Activated naive CD4-positive, alpha-beta T cell treated with Interleukin-2 at 50 U/mL for 16 hours (primary cell): ENCODE data around the gene ARMC5.
"Not testable (repeated sequence)": the region's sequence is repeated elsewhere in the genome, so short reads cannot be mapped to it uniquely, and the experiment has no call there.

Source experiments
- DNase-seq: peaks from one replicate; pipeline ENCODE4 v3.0.0-alpha.2; 2020

ARMC5 gene

DNA sequence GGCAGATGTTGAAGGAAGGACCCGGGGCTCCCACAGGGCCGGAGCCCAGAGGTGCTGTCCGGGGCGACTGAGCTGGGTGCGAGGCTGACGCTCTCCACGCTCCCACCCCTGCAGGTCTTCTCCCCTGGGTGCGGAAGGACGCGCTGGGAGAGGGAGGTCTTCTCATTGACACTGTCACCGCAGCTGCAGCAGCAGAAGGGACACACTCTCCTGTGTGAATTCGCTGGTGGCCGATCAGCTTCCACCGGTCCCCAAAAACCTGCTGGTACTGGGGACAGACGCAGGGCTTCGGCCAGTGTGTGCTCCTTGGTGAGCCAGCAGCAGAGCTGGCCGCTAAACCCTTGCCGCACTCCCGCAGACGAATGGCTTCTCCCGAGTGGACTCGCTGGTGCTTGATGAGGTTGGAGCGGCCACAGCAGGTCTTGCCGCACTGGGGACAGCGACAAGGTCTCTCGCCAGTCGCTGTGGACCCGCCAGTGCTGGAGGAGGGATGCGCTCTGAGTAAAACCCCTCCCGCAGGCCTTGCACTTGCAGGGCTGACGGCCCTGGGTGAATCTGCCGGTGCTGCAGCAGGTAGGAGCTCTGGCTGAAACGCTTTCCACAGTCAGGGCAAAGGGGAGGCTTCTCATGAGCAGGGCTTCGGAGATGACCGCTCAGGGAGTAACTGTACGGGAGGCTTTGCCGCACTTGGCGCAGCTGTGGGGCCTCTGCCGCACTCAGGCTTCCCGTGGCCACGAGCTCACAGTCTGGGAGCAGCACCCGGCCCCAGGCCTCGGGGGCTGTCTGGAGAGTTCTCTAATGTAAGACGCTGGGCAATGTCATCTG, 22.9 kb upstream of the ARMC5 start:
- DNase-seq = no peak

DNA sequence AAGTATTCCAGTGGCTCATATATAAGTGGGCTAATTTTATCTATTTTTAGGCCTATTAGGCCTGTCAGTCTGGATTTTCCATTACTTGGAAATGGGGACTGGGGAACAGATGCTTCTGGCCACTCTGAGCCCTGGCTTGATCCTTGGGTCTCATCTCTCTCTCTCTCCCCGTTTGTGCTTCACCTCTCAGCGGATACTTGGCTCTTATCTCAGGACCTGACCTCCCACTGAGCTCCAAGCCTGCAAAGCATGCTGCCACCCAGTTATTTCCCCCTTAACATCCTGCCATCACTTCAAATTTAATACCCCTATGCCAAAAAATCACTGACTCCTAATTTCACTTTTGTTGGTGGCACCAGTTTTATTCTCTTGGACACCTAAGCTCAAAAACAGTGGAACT, 20.9 kb upstream of the ARMC5 start:
- DNase-seq = no peak

DNA sequence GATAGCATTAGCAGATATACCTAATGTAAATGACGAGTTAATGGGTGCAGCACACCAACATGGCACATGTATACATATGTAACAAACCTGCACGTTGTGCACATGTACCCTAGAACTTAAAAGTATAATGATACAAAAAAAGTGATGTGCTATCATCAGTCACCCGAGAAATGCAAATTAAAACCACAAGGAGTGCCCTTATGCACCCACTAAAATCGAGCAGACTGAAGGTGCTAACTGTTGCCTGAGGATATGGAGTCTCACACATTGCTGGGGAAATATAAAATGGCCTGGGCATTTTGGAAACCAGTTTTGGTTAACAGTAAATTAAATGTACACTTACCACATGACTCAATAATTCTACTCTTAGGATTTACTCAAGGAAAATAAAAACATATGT, 20.3 kb upstream of the ARMC5 start:
- DNase-seq = not testable (repeated sequence)

DNA sequence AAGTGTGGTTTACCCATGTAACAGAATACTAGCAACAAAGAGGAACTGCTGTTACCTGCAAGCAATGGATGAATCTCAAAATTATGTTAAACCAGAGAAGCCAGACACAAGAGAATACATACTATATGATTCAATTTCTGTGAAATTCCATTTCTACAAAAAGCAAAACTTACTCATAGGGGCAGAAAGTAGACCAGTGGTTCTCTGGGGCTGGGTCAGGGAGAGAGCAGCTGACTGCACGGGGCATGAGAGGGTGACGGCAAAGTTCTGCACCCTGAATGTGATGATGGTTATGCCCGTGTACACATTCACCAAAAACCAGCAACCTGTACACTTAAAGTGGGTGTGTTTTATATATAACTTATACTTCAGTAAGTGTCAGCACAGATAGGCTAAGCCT, 19.8 kb upstream of the ARMC5 start:
- DNase-seq = no peak

DNA sequence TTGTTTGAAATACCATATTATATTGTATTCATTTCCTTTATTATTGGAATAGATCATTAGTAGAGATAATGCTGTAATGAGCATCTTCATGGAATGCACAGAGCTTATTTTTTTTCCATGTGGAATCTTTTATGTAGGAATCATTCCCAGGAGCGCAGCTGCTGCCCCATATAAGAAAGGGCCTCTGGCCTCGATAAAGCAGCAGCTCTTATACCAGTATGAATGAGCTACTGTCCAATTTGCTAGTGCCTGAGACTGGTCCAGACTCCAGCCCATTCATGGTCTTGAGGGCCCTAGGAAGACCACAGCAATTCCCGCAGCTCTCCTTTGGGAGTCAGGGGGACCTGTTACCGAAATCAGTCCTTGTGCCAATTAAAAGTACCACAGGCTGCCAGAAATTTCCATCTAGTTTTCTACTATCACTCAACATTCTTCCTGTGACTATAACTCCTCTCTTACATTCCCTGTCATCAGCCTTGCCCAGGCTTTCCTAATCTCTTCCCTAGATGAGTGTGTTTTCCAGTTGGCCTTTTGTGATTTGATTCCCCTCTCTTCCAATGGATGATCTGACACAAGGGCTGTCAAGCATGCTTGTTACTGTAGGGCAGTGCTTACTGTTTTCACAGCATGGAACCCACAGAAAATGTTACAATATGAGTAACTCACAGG, 18.7 kb upstream of the ARMC5 start:
- DNase-seq = no peak

DNA sequence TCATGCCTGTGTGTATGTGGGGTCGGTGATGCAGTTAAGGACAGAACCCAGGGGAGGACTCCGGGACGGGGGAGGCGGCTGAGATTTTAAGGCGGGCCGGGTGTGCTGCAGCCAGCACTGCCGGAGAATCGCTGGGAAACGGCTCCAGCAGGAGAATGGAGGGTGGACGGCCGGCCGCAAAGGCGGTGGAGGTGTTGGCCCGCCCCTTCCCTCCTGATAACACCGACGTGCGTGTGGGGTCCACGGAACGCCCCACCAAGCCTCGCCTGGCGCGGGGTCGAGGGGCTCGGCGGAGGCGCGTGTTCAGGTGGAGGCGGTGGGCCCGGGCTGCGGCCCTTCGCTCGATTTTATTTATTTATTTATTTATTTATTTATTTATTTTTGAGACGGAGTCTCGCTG, 17.3 kb upstream of the ARMC5 start:
- no peak for DNase-seq

DNA sequence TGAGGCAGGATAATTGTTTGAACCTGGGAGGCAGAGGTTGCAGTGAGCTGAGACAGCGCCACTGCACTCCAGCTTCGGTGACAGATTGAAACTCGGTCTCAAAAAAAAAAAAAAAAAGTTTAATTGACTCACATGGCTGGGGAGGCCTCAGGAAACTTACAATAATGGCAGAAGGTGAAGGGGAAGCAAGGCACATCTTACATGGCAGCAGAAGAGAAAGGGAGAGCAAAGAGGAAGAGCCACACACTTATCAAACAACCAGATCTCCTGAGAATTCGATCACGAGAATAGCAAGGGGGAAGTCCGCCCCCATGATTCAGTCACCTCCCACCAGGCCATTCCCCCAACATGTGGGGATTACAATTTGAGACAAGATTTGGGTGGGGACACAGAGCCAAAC, 13.4 kb upstream of the ARMC5 start:
- not testable (repeated sequence) for DNase-seq

DNA sequence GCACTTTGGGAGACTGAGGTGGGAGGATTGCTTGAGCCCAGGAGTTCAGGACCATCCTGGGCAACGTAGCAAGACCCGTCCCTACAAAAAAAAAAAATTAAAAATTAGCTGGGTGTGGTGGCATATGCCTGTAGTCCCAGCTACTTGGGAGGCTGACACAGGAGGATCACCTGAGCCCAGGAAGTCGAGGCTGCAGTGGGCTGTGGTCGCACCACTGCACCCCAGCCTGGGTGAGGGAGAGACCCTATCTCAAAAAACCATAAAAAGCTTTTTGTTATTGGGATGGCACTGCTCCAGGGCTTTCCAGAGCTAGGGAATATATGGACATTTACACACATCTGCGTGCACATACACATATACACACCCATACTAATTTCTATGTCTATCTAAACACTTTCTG, 8.1 kb upstream of the ARMC5 start:
- DNase-seq = no peak

DNA sequence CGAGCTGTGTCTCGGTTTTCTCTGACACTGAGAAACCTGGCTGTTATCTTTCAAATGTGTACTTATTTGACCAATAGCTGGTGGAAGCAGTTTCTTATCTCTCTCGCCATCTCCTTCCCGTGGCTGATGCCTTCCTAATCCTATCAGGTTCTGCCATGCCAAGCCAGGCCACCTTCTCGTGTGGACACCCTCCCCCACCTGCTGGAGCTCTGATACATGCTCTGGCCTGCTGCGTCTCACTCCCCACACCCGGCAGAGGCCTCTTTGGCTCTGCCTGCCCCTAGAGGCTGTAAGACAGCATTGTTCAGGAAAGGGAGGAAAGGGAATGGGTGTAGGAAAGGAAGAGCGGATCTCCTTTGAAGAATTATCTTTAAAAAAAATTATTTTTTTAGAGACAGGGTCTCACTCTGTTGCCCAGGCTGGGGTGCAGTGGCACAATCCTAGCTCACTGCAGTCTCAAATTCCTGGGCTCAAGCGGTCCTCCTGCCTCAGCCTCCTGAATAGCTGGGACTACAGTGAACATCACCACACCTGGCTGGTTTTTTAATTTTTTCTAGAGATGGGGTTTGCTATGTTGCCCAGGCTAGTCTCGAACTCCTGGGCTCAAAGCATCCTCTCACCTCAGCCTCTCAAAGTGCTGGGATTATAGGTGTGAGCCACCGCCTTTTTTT, 7.5 kb upstream of the ARMC5 start:
- no peak for DNase-seq

DNA sequence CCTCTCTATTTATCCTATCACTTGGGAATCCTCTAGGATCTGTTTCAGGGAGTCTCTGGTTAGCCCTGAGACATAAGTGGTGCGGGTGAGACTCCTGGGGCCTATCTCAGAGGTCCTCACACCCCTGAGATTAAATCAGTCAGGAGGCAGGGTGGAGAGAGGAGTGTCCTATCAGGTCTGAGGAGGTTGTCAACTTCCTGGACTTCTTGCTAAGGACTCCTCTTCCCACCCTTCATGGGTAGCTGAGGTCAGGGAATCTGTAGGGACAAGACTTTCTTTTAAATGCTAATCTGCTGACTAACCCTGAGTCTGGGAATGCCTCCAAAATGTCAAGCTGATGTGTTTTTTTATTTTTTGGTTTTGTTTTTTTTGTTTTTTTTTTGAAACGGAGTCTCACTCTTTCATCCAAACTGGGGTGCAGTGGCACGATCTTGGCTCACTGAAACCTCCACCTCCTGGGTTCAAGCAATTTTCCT, 6.6 kb upstream of the ARMC5 start:
- DNase-seq = no peak

DNA sequence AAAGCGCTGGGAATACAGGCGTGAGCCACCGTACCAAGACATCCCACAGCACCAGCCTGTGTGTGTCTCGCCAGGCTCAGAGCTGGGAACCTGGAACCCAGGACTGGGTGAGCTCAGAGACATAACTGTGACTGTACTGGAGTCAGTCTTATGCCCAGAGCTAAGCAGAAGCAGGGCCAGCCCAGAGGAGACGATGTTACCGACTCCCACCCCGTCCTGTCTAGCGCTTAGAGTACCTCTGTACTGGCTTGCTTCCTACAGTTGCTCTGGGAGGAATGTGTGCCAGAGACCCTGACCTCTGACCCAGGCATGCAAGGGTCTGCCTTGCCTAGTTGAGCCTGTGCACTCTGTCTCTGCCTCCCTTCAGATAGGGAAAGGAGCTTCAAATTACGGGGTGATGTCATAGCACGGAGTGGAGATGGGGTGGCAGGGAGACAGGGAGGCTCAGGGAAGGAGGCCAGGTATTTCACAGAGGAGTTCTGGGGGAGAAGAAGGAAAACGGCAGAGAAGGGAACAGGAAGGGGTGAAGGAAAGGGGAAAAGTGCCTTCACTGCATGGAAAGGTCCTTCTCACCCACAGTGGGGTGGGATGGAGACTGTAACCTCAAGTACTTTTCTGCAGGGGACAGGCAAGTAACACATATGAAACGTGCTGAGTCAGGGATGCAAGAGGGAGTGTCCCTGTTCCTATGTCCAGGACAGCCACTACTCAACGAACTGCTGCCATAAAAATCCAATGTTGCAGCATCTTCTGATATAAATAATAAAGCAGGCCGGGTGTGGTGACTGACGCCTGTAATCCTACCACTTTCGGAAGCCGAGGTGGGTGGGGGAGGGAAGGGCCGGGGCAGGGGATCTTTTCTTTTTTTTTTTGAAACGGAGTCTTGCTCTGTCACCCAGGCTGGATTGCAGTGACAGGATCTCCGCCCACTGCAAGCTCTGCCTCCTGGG, 5.8 kb upstream of the ARMC5 start:
- DNase-seq = no peak

DNA sequence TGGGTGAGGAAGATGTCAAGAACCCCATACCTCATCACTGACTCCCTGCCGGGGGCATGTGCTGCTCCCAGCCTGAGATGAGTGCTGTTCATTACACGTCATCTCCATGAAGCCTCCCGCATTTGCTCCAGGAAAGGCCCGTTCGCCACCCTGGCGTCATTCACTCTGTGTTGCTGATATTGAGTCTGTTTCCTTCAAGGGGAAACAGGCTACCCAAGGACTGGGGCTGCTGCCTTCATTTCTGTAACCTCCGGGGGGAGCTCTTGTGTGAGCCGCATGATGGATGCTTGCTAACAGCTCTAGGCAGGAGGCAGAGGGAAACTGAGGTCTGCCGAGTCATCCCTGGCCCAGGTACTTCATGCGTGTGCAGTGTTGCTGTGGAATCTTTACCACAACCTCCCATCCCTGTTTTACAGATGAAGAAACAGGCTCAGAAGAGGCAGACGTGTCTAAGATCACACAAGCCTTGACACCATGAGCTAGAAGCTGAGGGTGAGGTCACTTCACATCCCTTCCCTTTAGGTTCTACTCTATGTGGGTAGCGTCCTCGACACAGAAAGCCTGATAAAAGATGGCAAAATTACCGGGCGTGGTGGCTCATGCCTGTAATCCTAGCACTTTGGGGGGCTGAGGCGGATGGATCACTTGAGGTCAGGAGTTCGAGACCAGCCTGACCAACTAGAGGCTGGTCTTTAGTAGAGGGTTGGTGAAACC, 3.5 kb upstream of the ARMC5 start:
- DNase-seq = peak; percentile 21

DNA sequence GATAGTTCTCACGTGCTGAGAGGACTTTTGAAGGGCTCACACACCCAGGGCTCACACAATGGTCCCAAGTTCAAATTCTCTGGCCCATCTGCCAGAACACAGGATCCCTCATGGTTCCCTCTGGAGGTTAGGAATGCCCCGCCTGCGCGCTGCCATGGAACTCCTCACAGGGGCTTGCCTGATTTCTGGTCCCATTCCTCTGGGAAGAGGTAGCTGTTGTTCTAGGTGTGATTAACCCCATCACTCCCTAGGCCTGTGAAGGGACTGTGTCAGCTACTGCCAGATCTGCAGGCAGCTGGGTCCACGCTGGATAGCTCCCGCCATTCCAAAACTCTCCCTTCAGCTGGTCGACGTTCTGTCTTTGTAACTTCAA, 2.3 kb upstream of the ARMC5 start:
- DNase-seq = no peak

DNA sequence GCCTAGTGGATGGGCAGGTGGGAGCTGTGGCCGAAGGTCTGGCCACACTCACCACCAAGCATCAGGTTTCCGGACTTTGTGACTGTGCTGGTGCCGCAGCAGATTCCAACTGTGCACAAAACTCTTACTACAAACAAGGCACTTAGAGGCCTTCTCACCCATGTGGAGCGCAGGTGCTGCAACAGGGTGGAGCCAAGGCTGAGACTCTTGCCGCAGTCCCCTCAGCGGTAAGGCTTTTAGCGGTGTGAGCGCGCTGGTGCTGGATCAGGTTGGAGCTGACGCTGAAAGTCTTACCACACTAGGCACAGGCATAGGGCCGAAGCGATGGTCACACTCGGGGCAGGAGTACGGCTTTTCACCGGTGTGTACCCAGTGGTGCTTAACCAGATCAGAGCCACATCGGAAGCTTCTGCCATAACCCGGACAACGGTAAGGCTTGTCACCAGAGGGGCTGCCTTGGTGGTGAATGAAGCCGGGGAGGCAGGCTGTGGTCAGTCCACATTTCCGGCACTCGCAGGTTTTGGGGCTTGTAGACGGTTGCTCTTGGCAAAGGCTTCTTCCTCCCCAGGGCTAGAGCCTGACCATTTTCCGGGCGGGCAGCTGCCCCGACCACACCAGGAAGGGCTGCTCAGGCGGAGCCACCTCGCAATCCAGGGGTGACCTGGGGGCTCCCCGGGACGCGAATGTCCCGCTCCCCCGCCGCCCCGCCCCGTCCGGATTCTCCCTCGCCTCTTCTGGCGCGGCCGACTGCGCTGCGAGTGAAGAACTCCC, 1.0 kb upstream of the ARMC5 start:
- DNase-seq = peak; percentile 55

DNA sequence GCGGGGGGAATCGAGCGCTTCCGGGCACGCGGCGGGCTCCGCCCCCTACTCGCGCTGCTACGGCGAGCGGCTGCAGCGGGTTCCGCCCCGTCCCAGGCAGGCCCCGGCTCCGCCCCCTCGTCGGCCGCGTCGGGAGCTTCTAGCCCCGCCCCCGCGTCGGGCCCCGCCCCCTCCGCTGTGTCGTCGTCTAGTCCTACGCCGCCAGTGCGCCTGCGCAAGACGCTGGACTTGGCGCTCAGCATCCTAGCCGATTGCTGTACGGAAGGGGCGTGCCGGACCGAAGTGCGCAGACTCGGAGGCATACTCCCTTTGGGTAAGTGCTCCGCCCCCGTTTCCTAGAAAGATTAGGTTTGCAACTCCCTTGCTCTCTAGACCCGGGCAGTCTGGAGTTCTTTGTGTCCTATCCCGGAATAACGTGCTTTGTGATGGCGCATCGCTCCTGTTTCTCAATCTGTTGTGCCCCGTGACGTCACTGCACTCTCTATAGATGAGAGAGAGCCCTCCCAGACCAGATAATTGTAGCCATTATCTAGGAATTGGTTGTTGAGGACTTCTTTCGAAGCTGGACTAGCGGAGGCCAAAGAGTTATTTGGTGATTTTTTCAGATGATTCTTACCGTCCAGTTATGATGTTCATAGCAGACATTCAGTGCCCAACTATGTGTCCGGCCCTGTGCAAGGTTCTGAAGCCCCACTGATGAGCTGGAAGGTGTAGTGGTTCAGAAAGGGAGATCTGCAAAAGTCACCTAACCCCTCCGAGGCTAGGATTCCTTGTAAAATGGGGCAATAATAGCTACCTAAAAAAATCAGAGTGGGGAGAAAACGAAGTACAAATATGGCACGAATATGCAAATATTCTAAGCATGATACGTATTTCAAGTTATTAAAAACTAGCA, 633 bp downstream of the ARMC5 start:
- peak; percentile 100 for DNase-seq

DNA sequence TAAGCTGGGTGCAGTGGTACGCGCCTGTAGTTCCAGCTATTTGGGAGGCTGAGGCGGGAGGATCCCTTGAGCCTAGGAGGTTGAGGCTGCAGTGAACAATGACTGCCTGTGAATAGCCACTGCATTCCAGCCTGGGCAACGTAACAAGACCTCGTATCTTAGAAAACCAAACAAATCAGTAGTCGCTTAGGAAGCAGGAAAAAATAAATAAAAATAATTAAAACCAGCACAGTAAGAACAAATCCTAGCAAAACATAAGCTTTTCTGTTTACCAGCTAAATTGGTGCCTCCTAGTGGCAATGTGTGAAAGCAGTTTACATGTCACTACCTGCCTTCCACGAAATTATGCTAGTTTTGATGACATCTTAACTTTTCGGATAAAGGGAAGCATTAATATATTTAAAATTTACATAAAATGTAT, 1.3 kb downstream of the ARMC5 start:
- no peak for DNase-seq

DNA sequence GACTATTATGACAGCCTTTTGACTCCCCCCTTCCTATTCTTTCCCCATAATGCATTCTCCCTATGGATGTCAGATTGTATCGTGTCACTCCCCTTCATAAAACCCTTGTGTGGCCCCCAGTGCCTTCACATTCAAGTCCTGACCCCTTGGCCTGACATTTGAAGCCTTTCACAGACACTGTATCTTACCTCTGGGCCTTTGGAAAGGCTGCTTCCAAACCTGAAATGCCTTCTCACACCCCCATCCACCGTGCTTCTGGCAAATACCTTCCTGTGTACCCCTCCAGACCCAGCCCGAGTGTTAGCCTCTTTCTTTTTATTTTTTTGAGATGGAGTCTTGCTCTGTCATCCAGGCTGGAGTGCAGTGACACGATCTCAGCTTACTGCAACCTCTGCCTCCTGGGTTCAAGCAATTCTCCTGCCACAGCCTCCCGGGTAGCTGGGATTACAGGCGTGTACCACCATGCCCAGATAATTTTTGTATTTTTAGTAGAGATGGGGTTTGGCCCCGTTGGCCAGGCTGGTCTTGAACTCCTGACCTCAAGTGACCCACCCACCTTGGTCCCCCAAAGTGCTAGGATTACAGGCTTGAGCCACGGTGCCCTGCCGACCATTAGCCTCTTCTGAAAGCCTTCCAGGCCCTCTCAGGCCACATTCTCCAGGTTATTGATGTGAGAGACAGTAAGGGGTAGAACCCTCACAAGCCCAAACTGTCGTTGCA, 2.1 kb downstream of the ARMC5 start:
- DNase-seq = no peak

DNA sequence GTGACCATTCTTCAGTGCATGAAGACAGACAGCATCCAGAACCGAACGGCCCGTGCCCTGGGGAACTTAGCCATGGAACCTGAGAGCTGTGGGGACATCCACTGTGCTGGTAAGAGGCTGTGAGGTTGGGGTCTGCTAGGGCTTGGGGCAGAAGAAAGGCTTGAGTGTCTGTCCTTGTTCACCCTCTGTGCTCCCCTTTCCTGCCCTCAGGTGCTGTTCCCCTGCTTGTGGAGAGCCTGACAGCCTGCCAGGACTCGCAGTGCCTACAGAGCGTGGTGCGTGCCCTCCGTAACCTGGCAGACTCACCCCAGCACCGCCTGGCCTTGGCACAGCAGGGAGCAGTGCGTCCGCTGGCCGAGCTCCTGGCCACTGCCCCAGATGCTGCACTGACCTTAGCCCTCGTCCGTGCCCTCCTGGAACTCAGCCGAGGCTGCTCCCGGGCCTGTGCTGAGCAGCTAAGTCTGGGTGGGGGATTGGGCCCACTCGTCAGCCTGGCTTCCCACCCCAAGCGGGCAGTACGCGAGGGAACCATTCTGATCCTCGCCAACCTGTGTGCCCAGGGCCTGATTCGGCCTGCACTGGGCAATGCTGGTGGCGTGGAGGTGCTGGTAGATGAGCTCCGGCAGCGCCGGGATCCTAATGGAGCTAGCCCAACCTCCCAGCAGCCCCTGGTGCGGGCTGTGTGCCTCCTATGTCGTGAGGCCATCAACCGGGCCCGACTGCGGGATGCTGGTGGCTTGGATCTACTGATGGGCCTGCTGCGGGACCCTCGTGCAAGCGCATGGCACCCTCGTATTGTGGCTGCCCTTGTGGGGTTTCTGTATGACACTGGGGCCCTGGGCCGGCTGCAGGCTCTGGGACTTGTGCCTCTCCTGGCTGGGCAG, 2.9 kb downstream of the ARMC5 start:
- DNase-seq = no peak
